WERI-Rb-1 (cell line): ENCODE results near the gene UBE3C.

Experiments
- DNase-seq: peaks from one replicate; pipeline ENCODE4 v3.0.0-alpha.2; 2020
- H3K27ac ChIP-seq: fragments of 250-450 bp; sonication (Bioruptor Pico); 2 replicates; pipeline ENCODE4 v1.5.1; 2020; ENCODE audit warnings: mild to moderate bottlenecking, moderate library complexity
- H3K27me3 ChIP-seq: fragments of 250-450 bp; sonication (Bioruptor Pico); 2 replicates; pipeline ENCODE4 v1.5.1; 2021; ENCODE audit warnings: mild to moderate bottlenecking, low read depth, moderate library complexity; ENCODE audit not compliant: insufficient read depth, severe bottlenecking
- H3K36me3 ChIP-seq: fragments of 250-450 bp; sonication (Bioruptor Pico); 2 replicates; pipeline ENCODE4 v1.5.1; 2020; ENCODE audit warnings: mild to moderate bottlenecking, moderate library complexity
- H3K4me3 ChIP-seq: 2 replicates; pipeline ENCODE4 v1.5.1; 2011; ENCODE audit warnings: low read depth, mild to moderate bottlenecking, control low read depth, low read length
- H3K9me3 ChIP-seq: fragments of 250-450 bp; sonication (Bioruptor Pico); 2 replicates; pipeline ENCODE4 v1.5.1; 2021; ENCODE audit warnings: mild to moderate bottlenecking, moderate library complexity; ENCODE audit not compliant: severe bottlenecking
- CTCF ChIP-seq: IDR thresholded peaks from 2 replicates; pipeline ENCODE4 v1.5.1; 2011; ENCODE audit warnings: low read depth, mild to moderate bottlenecking, control low read depth, inconsistent platforms, low read length

Gene UBE3C

GRCh38 chr7:157117796-157118195 is 20.9 kb upstream of the UBE3C start:
- no peaks in the 10 kb centered on the region for H3K36me3 ChIP-seq
- H3K27me3 ChIP-seq, result no peaks in the 10 kb centered on the region
- H3K9me3 ChIP-seq, result peaks cover 4% of the 10 kb centered on the region
- TF ChIP-seq CTCF, result no peak
- no peak for DNase-seq
- H3K4me3 ChIP-seq, result no peak overlapping the region
- no peak overlapping the region for H3K27ac ChIP-seq

GRCh38 chr7:157120181-157120580 is 18.5 kb upstream of the UBE3C start:
- no peak for DNase-seq
- Histone ChIP-seq H3K27ac (no peak overlapping the region), H3K36me3 (no peaks in the 10 kb centered on the region), H3K27me3 (no peaks in the 10 kb centered on the region), H3K4me3 (no peak overlapping the region), H3K9me3 (peaks cover 4% of the 10 kb centered on the region)
- no peak for TF ChIP-seq CTCF

- DNase-seq, result no peak
- H3K9me3 ChIP-seq, result peaks cover 4% of the 10 kb centered on the region
- H3K27ac ChIP-seq, result no peak overlapping the region
- no peaks in the 10 kb centered on the region for H3K36me3 ChIP-seq
- H3K27me3 ChIP-seq, result no peaks in the 10 kb centered on the region
- no peak overlapping the region for H3K4me3 ChIP-seq
- no peak for TF ChIP-seq CTCF
These were observed 17.5 kb upstream of the UBE3C start for GRCh38 chr7:157121184-157121715.

- no peaks in the 10 kb centered on the region for H3K36me3 ChIP-seq
- H3K27me3 ChIP-seq, result no peaks in the 10 kb centered on the region
- TF ChIP-seq CTCF, result no peak
- no peak overlapping the region for H3K27ac ChIP-seq
- peaks cover 2% of the 10 kb centered on the region for H3K9me3 ChIP-seq
- H3K4me3 ChIP-seq, result no peak overlapping the region
- DNase-seq, result no peak
These were observed 15.8 kb upstream of the UBE3C start for GRCh38 chr7:157122800-157123495.

- no peak overlapping the region for H3K4me3 ChIP-seq
- H3K36me3 ChIP-seq, result no peaks in the 10 kb centered on the region
- H3K27ac ChIP-seq, result no peak overlapping the region
- no peaks in the 10 kb centered on the region for H3K9me3 ChIP-seq
- no peaks in the 10 kb centered on the region for H3K27me3 ChIP-seq
- no peak for DNase-seq
- no peak for TF ChIP-seq CTCF
These were observed 14.0 kb upstream of the UBE3C start for GRCh38 chr7:157124690-157125089.
